GM18519 (cell line): Measurements from ENCODE around the gene PHLDA2.

Experiments
- ATAC-seq: cut with Tn5 transposase; IDR thresholded peaks from one replicate; pipeline ENCODE4 v1.9.1; 2021; ENCODE audit warnings: mild to moderate bottlenecking, moderate library complexity; ENCODE audit not compliant: unreplicated experiment, low FRiP score

Gene PHLDA2, protein sequence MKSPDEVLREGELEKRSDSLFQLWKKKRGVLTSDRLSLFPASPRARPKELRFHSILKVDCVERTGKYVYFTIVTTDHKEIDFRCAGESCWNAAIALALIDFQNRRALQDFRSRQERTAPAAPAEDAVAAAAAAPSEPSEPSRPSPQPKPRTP

DNA sequence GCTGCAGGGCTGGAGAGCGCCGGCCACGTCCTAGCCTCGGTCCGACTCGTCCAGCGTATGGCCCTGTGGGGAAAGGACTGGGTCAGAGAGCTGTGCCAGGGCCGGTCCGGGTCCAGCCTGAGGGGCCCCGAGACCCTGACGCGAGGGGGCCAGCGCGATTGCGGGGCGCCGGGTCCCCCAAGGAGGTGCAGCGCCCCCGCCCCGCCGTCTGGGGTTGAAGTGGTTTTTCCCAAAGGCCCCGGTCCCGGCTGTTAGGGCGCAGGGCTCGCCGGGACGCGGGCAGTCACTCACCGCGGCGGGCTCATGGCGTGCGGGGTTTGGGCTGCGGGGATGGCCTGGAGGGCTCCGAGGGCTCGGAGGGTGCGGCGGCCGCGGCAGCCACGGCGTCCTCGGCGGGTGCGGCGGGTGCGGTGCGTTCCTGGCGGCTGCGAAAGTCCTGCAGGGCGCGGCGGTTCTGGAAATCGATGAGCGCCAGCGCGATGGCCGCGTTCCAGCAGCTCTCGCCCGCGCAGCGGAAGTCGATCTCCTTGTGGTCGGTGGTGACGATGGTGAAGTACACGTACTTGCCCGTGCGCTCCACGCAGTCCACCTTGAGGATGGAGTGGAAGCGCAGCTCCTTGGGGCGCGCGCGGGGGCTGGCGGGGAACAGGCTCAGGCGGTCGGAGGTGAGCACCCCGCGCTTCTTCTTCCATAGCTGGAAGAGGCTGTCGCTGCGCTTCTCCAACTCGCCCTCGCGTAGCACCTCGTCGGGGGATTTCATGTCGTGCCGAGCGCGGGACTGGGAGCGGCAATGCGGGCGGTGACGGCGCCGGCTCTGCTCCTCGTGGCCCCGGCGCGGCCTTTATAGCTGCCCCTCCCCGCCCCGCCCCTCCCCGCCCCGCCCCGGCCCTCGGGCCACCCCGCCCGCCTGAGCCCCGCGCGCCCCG is at the start of gene PHLDA2:
TSS of gene PHLDA2 (minus strand) at position 816 of the 926 bp plus-strand sequence. CDS start at position 760, 56 bp downstream.
- no peak for ATAC-seq

GRCh38 chr11:2977113-2977512 is 47.9 kb upstream of the PHLDA2 start:
- ATAC-seq, result no peak

DNA sequence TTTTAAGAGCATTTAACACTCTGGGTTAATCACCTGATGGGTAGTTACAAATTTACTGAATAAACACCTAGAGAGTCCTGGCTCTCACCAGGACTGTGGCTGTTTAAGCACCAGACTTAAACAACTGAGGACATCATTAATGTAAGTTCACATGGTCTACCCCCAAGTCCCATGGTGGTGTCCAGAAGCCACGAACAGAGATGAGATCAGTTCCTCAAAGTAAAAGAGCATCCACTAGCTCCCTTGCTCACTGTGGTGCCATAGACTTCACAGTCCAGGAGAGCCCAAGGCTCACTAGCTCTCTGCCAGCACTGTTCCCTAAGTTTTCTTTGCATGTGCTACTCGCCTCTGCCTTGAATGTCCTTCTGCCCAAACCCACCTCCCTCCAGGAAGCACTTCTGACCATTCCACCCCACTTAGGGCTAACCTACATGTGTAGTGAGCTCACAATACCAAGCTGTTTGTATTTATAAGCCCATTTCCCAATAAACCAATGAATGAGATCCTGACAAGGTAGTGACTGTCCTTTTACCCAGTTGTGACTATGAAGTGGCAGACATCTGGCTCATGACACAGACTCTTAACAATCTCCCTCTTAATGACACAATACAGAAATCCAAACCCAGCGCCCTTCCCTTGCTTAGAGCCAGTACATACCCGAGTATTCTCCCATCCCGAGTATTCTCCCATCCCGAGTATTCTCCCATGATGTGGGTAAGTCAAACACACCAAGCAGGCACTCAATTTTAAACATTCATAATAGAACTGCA is 47.3 kb upstream of the PHLDA2 start:
- ATAC-seq, result no peak

DNA sequence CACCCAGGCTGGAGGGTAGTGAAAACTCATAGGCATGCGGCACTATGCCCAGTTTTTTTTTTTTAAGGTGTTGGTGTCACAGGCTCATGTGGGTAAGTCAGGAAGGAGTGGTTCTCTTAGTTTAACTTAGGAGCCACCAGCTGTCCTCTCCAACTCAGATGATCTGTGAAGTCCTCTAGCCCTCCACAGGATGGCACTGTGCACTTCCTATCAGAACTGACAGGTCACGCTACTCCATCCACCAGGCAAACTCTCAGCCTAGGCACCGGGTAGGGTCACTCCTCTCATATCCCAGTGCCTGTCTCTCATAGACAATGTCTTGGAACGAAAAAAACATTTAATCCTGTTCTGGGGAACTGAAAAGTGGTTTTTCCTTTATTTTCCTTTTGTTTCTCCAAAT is 46.4 kb upstream of the PHLDA2 start:
- ATAC-seq, result no peak

DNA sequence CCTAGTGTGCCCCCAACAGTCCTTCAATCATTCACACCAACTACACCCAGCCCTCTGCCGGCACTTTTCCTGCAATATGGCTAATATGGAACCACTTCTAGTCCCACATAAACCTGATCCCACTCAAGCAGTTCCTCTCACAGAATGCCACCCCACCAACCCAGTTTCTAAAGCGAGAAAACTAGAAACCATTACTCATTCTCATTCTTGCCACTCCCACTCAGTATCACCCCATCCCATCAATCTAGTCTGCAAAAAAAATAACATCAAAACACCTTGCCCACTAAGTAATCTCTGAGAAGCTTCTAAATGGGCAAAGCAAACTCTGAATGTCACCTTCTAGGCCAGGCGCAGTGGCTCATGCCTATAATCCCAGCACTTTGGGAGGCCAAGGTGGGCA is 45.1 kb upstream of the PHLDA2 start:
- ATAC-seq, result no peak

- ATAC-seq, result no peak
Observed at GRCh38 chr11:2968341-2968900, 39.2 kb upstream of the PHLDA2 start.

DNA sequence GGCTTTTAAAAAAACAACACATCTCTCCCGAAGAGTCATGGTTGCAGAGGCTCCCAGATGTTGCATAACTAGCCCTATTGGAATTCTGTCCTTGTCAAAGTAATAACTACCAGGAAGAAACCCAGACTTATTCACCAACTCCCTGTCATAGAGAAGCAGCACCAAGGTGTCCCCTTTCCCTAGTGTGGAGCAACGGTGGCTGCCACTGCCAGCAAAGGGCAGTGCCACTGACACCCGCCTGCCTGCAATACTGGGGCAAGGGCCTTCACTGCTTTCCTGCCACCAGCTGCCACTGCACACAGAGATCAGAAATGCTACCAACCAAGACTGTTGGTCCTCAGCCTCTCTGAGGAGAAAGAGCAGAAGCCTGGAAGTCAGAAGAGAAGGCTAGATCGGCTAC is 35.6 kb upstream of the PHLDA2 start:
- no peak for ATAC-seq

- ATAC-seq, result no peak
Observed at GRCh38 chr11:2963761-2964160, 34.5 kb upstream of the PHLDA2 start.

DNA sequence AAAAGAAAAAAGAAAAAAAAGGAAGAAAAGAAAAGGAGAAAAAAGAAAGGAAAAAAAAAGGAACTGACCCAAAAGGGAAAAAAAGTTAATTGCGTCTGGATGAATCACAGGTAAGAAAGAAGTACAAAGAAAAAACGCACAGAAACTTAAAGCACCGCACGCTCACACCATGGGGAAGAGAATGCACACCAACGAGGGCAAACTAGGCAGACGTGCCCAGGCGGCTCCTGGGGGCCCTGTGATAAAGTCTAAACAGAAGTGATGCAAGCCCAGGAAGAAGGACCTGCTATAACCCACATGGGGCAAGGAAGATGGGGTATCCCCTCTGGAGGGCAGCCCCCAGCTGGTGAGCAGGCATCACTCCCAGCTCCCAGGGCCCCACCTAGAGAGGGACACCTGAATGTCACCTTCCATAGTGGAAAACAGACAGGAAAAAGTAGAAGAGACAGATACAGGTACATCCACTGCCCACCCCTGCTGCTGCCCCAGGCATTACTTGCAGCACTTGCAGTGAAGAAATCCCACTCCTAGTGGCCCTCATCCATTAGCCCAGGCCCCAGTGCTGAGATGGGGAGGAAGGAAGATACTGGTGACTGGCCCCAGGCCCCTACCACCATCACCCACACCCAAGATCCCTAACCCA is 34.0 kb upstream of the PHLDA2 start:
- ATAC-seq, result no peak

GRCh38 chr11:2961080-2961479 is 31.9 kb upstream of the PHLDA2 start:
- ATAC-seq, result no peak

GRCh38 chr11:2960139-2960538 is 30.9 kb upstream of the PHLDA2 start:
- no peak for ATAC-seq

GRCh38 chr11:2958251-2958650 is 29.0 kb upstream of the PHLDA2 start:
- no peak for ATAC-seq

GRCh38 chr11:2955906-2956476 is 26.8 kb upstream of the PHLDA2 start:
- ATAC-seq, result no peak

DNA sequence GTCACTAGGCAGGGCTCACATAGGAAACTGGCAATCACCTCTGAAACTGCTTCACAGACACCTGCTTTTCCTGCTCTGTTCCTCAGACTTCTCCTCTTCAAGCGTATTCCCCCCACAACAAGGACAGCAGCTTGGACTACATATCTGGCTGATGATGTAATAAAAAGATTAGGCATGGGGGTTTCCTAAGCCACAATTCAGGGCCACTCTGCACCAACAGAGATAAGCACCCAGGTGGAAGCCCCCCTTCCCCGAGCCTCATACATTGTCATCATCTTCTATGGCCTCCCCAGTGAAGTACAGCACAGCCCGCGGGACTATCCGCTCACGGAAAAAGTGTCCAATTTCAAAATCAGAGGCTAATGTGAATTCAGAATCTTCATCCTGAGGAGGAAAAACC is 25.0 kb upstream of the PHLDA2 start:
- no peak for ATAC-seq

- ATAC-seq, result no peak
Observed at GRCh38 chr11:2952290-2952689, 23.1 kb upstream of the PHLDA2 start.

DNA sequence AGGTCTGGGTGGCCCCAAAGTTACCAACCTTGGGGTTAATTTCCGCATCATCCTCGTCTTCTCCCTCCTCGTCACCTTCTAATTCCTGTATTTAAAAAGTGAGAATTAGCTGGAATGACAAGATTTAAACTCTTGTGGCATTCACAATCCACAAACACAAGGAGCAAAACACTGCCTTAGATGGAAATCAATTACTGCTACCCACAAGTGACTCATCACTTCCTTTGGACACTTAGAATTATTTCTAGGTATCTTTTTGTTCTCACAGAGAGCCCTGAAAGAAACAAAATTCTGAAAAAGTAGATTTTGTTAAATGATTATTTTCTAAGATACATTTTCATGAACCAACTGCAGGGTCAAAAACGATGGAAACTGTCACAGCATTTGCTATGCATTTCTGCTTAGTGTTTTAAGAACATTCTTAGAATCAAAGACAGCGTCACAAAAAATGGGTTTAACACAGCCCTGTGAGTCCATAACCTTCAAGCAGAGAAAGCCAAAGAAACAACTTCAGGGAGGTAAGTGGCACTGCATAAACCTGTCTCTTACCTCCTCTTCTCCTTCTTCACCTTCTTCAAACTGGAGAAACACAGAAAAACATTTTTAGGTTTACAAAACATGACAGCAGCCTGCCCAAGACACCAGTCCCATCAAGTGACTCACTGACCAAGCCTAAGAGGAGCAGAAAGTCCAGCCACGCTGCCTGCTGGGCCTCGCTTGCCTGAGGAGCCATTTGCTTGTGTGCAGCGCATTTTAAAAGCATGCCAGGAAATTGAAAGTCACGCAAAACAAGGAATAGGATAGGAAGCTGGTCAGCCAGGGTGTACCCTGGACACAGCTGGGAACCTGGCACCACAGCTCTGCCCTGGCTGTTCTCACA is 22.3 kb upstream of the PHLDA2 start:
- ATAC-seq, result no peak

DNA sequence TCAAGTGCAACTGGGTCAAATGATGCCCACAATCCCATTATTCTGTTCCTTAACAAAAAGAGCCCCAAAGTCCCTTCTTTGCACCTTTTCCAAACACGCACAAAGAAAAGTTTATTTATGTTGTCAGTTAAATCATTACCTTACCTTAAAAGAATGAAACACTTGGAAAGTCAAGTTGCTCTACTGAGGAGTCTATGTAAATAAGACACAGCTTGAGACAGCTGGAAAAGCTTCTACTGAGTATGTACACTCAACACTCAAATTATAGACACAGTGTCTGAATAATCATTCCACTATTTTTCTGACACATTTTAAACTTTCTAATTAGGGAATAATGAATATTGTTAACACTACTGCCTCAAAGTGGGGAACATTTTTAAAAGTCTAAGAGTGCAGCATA is 21.6 kb upstream of the PHLDA2 start:
- no peak for ATAC-seq

DNA sequence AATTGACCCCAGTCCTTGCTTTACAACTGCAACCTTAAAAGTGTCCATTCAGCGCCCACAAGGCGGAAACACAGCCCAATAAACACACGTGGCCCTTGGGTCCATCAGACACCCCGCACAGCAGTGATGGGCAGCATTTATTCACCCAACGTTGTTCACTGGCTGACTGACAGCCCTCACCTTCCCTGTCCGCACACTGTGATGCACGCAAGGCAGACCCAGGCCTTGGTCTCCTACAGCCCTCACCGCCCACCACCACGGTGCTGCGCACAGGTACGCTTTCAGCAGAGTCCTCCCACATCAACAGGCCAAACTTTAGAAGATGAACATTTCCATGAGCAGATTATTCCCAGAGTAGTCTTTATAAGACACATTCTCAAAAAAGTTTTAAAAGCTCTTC is 20.7 kb upstream of the PHLDA2 start:
- ATAC-seq, result no peak

GRCh38 chr11:2947744-2948143 is 18.5 kb upstream of the PHLDA2 start:
- no peak for ATAC-seq
